Suprapubic skin (tissue), 4 donors: Measurements from ENCODE around the gene DDX43. TPM values are rescaled to one million over a fixed set of nuclear protein-coding genes. Genes with fewer than 3 reads are reported as not detected.

ENCODE experiments used
- DNase-seq, 2 donors: peaks; one replicate each; pipeline ENCODE4 v3.0.0-alpha.2; 2019; ENCODE audit warnings: low spot score in 2 of 2
- H3K27ac ChIP-seq: fragments of 200-600 bp; sonication (generic); one replicate; pipeline ENCODE4 v1.5.1; 2019
- H3K27me3 ChIP-seq: fragments of 200-600 bp; sonication (generic); one replicate; pipeline ENCODE4 v1.5.1; 2019
- H3K36me3 ChIP-seq: fragments of 200-600 bp; sonication (generic); one replicate; pipeline ENCODE4 v1.5.1; 2019
- H3K4me1 ChIP-seq: fragments of 200-600 bp; sonication (generic); one replicate; pipeline ENCODE4 v1.5.1; 2019
- H3K4me3 ChIP-seq: fragments of 200-600 bp; sonication (generic); one replicate; pipeline ENCODE4 v1.5.1; 2019; ENCODE audit warnings: mild to moderate bottlenecking
- H3K9me3 ChIP-seq: fragments of 200-600 bp; sonication (generic); one replicate; pipeline ENCODE4 v1.5.1; 2019
- EP300 ChIP-seq: sonication (generic); formaldehyde crosslinking; IDR thresholded peaks from one replicate; pipeline ENCODE4 v1.6.1; 2017; ENCODE audit warnings: antibody characterized with exemption
- POLR2A ChIP-seq, 2 donors: fragments of 450-650 bp; IDR thresholded peaks; one replicate each; pipeline ENCODE4 v1.6.1; 2017; ENCODE audit warnings: antibody characterized with exemption in 2 of 2, mild to moderate bottlenecking in 2 of 2, moderate library complexity in 2 of 2
- POLR2AphosphoS5 ChIP-seq, 3 donors: sonication (generic); formaldehyde crosslinking; IDR thresholded peaks; one replicate each; pipeline ENCODE4 v1.6.1; 2017; ENCODE audit warnings: antibody characterized with exemption in 3 of 3
- WGBS: methylation state at CpG from one replicate; pipeline ENCODE4 v1.1.5; 2018; 5-methylcytosine and 5-hydroxymethylcytosine counted together
- total RNA-seq, 4 donors: library from RNA; depleted of rRNA; stranded (reverse); fragments of >200 nt; gene quantifications; one replicate each; pipeline ENCODE4 v1.1.0, GENCODE V29; 2016
- TF ChIP-seq, protein P1 (sequence below), 2 donors: fragments of 200-600 bp in 1 of 2; fragments of 450-650 bp in 1 of 2; sonication (generic) in 1 of 2; IDR thresholded peaks; one replicate each; pipeline ENCODE4 v1.5.1; 2016 to 2019; ENCODE audit warnings: antibody characterized with exemption in 2 of 2, mild to moderate bottlenecking in 1 of 2, moderate library complexity in 1 of 2

The DDX43 gene
- total RNA-seq, 4 donors from 2014 or later: 0.34 to 3.1 (median 0.60) TPM

- WGBS: 57% methylated on average over 16 of the region's 16 CpGs
- TF ChIP-seq, protein P1, sequence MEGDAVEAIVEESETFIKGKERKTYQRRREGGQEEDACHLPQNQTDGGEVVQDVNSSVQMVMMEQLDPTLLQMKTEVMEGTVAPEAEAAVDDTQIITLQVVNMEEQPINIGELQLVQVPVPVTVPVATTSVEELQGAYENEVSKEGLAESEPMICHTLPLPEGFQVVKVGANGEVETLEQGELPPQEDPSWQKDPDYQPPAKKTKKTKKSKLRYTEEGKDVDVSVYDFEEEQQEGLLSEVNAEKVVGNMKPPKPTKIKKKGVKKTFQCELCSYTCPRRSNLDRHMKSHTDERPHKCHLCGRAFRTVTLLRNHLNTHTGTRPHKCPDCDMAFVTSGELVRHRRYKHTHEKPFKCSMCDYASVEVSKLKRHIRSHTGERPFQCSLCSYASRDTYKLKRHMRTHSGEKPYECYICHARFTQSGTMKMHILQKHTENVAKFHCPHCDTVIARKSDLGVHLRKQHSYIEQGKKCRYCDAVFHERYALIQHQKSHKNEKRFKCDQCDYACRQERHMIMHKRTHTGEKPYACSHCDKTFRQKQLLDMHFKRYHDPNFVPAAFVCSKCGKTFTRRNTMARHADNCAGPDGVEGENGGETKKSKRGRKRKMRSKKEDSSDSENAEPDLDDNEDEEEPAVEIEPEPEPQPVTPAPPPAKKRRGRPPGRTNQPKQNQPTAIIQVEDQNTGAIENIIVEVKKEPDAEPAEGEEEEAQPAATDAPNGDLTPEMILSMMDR (IDR thresholded peaks at IDR 0.05): no peak
- TF ChIP-seq EP300: no peak
- TF ChIP-seq POLR2A (IDR thresholded peaks at IDR 0.05): no peak
- TF ChIP-seq POLR2AphosphoS5 (IDR thresholded peaks at IDR 0.05): no peak
- no peak for DNase-seq
- H3K9me3 ChIP-seq: peaks cover 9% of the 10 kb centered on the region
- H3K36me3 ChIP-seq: no peaks in the 10 kb centered on the region
- no peak overlapping the region for H3K4me3 ChIP-seq
- H3K27ac ChIP-seq: no peak overlapping the region
- no peaks in the 10 kb centered on the region for H3K4me1 ChIP-seq
- no peaks in the 10 kb centered on the region for H3K27me3 ChIP-seq
Measured at GRCh38 chr6:73367761-73368355, 26.8 kb upstream of the DDX43 start.

- WGBS: 87% methylated on average over 4 of the region's 4 CpGs
- TF ChIP-seq, protein P1 (IDR thresholded peaks at IDR 0.05): no peak
- no peak for TF ChIP-seq POLR2A (IDR thresholded peaks at IDR 0.05)
- TF ChIP-seq EP300: no peak
- TF ChIP-seq POLR2AphosphoS5 (IDR thresholded peaks at IDR 0.05): no peak
Measured at GRCh38 chr6:73368675-73369074, 26.0 kb upstream of the DDX43 start.

DNA sequence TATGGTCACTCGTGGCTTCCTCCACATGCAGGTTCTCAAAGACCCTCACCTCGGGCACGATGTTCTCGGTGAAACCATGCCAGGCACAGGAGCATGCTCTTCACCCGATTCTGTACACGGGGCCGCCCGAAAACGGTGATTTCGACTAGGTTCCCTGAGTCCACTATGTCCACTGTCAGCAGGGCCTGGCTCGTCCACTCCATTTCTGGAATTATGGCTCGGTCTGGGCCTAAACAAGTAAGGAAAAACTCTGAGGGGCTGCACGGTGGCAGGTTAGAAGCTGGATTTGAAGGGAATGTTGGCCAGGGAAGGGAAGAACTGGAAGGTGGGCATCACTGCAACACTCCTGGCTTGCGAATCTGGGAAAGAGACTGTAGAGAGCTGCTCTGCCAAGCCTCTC lies 25.5 kb upstream of the DDX43 start:
- WGBS: 91% methylated on average over 14 of the region's 14 CpGs
- peaks cover 9% of the 10 kb centered on the region for H3K9me3 ChIP-seq
- TF ChIP-seq POLR2AphosphoS5 (IDR thresholded peaks at IDR 0.05) (no peak), EP300 (no peak), POLR2A (IDR thresholded peaks at IDR 0.05) (no peak)
- TF ChIP-seq, protein P1 (IDR thresholded peaks at IDR 0.05): no peak
- no peaks in the 10 kb centered on the region for H3K36me3 ChIP-seq
- no peak overlapping the region for H3K4me3 ChIP-seq
- H3K4me1 ChIP-seq: no peaks in the 10 kb centered on the region
- H3K27ac ChIP-seq: no peak overlapping the region
- no peak for DNase-seq
- H3K27me3 ChIP-seq: no peaks in the 10 kb centered on the region

More at GRCh38 chr6:73368675-73369074, 26.0 kb upstream of the DDX43 start:
- no peaks in the 10 kb centered on the region for H3K27me3 ChIP-seq
- DNase-seq: no peak
- no peak overlapping the region for H3K4me3 ChIP-seq
- no peak overlapping the region for H3K27ac ChIP-seq
- H3K36me3 ChIP-seq: no peaks in the 10 kb centered on the region
- no peaks in the 10 kb centered on the region for H3K4me1 ChIP-seq
- peaks cover 9% of the 10 kb centered on the region for H3K9me3 ChIP-seq

DNA sequence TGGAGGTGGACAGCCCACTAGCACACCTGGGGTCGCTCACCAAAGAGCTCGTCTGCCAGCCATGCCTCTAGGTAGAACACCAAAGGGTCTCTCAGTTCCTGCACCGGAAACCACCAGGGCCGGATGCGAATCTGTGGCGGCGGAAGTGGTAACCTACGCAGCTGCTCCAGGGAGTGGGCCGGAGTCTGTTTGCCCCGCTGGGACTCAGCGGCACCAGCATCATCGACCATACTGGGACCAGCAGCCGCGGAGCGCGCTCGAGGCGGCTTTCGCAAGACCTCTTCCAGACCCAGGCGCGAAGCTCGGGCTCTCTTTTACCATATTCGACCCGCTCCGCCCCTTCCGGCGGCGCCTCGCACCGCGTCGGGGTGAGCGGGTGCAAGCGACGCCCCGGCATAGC lies 25.1 kb upstream of the DDX43 start, which contains the start of gene OOEP:
Gene OOEP (minus strand): TSS at position 335 of the 400 bp plus-strand sequence. CDS start 105 bp downstream, at position 230.
- Histone ChIP-seq H3K36me3 (no peaks in the 10 kb centered on the region), H3K4me3 (no peak within 1 kb of the TSS), H3K27ac (no peak within 1 kb of the TSS), H3K9me3 (peaks cover 9% of the 10 kb centered on the region), H3K4me1 (no peaks in the 10 kb centered on the region), H3K27me3 (no peaks in the 10 kb centered on the region)
- WGBS: 94% methylated on average over 33 of the region's 36 CpGs
- TF ChIP-seq, protein P1 (IDR thresholded peaks at IDR 0.05): no peak
- no peak for DNase-seq

- no peak overlapping the region for H3K4me3 ChIP-seq
- H3K36me3 ChIP-seq: no peaks in the 10 kb centered on the region
- no peaks in the 10 kb centered on the region for H3K4me1 ChIP-seq
- peaks cover 9% of the 10 kb centered on the region for H3K9me3 ChIP-seq
- H3K27me3 ChIP-seq: no peaks in the 10 kb centered on the region
- H3K27ac ChIP-seq: no peak overlapping the region
- DNase-seq: no peak
- 98% methylated on average over 4 of the region's 4 CpGs for WGBS
- no peak for TF ChIP-seq POLR2AphosphoS5 (IDR thresholded peaks at IDR 0.05)
- TF ChIP-seq, protein P1 (IDR thresholded peaks at IDR 0.05): no peak
- no peak for TF ChIP-seq POLR2A (IDR thresholded peaks at IDR 0.05)
- TF ChIP-seq EP300: no peak
Measured at GRCh38 chr6:73371984-73372383, 22.6 kb upstream of the DDX43 start.
